B cell (primary cell): ENCODE data around the gene GATA3.

Experiments used
- EZH2 ChIP-seq: IDR thresholded peaks from 2 replicates; pipeline ENCODE4 v1.6.1; 2012; ENCODE audit warnings: borderline replicate concordance, low read depth, mild to moderate bottlenecking, moderate library complexity, low read length; ENCODE audit not compliant: insufficient read depth, poor library complexity, severe bottlenecking
- TF ChIP-seq, protein P1 (sequence below): fragments of 200-600 bp; IDR thresholded peaks from one replicate; pipeline ENCODE4 v1.8.0; 2022; ENCODE audit warnings: antibody characterized with exemption, mild to moderate bottlenecking

DNA sequence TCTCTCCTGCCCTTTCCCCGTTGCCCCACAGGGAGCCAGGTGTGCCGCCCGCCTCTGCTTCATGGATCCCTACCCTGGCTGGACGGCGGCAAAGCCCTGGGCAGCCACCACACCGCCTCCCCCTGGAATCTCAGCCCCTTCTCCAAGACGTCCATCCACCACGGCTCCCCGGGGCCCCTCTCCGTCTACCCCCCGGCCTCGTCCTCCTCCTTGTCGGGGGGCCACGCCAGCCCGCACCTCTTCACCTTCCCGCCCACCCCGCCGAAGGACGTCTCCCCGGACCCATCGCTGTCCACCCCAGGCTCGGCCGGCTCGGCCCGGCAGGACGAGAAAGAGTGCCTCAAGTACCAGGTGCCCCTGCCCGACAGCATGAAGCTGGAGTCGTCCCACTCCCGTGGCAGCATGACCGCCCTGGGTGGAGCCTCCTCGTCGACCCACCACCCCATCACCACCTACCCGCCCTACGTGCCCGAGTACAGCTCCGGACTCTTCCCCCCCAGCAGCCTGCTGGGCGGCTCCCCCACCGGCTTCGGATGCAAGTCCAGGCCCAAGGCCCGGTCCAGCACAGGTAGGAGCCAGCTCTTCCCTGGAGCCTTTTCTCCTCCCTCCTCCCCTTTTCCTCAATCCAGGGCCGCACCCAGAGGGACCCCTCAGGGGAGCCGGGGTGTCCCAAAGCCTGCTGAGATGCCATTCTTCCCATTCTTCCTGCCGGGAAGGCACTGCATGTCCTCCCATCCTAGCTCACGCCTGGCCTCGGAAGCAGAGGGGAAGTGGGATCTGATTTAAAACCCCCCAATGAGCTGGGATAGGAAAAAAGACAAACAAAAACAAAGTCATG is 4.0 kb downstream of the GATA3 start:
- TF ChIP-seq EZH2 = no peak
- TF ChIP-seq, protein P1, sequence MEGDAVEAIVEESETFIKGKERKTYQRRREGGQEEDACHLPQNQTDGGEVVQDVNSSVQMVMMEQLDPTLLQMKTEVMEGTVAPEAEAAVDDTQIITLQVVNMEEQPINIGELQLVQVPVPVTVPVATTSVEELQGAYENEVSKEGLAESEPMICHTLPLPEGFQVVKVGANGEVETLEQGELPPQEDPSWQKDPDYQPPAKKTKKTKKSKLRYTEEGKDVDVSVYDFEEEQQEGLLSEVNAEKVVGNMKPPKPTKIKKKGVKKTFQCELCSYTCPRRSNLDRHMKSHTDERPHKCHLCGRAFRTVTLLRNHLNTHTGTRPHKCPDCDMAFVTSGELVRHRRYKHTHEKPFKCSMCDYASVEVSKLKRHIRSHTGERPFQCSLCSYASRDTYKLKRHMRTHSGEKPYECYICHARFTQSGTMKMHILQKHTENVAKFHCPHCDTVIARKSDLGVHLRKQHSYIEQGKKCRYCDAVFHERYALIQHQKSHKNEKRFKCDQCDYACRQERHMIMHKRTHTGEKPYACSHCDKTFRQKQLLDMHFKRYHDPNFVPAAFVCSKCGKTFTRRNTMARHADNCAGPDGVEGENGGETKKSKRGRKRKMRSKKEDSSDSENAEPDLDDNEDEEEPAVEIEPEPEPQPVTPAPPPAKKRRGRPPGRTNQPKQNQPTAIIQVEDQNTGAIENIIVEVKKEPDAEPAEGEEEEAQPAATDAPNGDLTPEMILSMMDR = no peak
